Stimulated activated CD8-positive, alpha-beta memory T cell treated with anti-CD3 and anti-CD28 coated beads, Interleukin-4, amount 100 ng/mL, for 1 hour (primary cell): Measurements from ENCODE around the gene ARHGEF16.

Experiments used
- DNase-seq, 2 donors: peaks; one replicate each; pipeline ENCODE4 v3.0.0-alpha.2; 2020; ENCODE audit warnings: low read depth in 2 of 2, low spot score in 1 of 2

Gene ARHGEF16

GRCh38 chr1:3466366-3467075 lies 12.1 kb downstream of the ARHGEF16 start:
- DNase-seq = no peak

GRCh38 chr1:3467096-3468036 lies 12.9 kb downstream of the ARHGEF16 start:
- no peak for DNase-seq

- DNase-seq = no peak
Measured at GRCh38 chr1:3468236-3469103, 14.0 kb downstream of the ARHGEF16 start.

- no peak for DNase-seq
Measured at GRCh38 chr1:3469104-3469848, 14.8 kb downstream of the ARHGEF16 start.

- no peak for DNase-seq
Measured at GRCh38 chr1:3469849-3470649, 15.6 kb downstream of the ARHGEF16 start.

GRCh38 chr1:3470650-3471355 lies 16.3 kb downstream of the ARHGEF16 start:
- no peak for DNase-seq

GRCh38 chr1:3471356-3472087 lies 17.1 kb downstream of the ARHGEF16 start:
- DNase-seq = no peak

GRCh38 chr1:3472088-3472850 lies 17.8 kb downstream of the ARHGEF16 start:
- DNase-seq = no peak

- no peak for DNase-seq
Measured at GRCh38 chr1:3472906-3473305, 18.4 kb downstream of the ARHGEF16 start.

GRCh38 chr1:3473381-3473844 lies 18.9 kb downstream of the ARHGEF16 start:
- DNase-seq = no peak

- no peak for DNase-seq
Measured at GRCh38 chr1:3474016-3474415, 19.6 kb downstream of the ARHGEF16 start.

GRCh38 chr1:3474421-3474820 lies 20.0 kb downstream of the ARHGEF16 start:
- no peak for DNase-seq

- no peak for DNase-seq
Measured at GRCh38 chr1:3475839-3476573, 21.5 kb downstream of the ARHGEF16 start.

- DNase-seq = no peak
Measured at GRCh38 chr1:3476666-3477065, 22.2 kb downstream of the ARHGEF16 start.

- no peak for DNase-seq
Measured at GRCh38 chr1:3477241-3477995, 23.0 kb downstream of the ARHGEF16 start.

- no peak for DNase-seq
Measured at GRCh38 chr1:3478187-3478586, 23.7 kb downstream of the ARHGEF16 start.
